ELF-1 (cell line): Measurements from ENCODE around the gene EMID1.
A peak's percentile ranks its signal among the peaks of the same experiment; 100 is the strongest.

Experiments used
- DNase-seq: peaks from one replicate; pipeline ENCODE4 v3.0.0-alpha.2; 2016; ENCODE audit warnings: low read depth, low spot score

The EMID1 gene

GRCh38 chr22:29195118-29195963 is 10.4 kb upstream of the EMID1 start:
- DNase-seq = no peak

GRCh38 chr22:29195964-29196666 is 9.6 kb upstream of the EMID1 start:
- no peak for DNase-seq

GRCh38 chr22:29197096-29197495 is 8.6 kb upstream of the EMID1 start:
- DNase-seq = no peak

- no peak for DNase-seq
These were observed 7.5 kb upstream of the EMID1 start for GRCh38 chr22:29198240-29198639.

GRCh38 chr22:29199702-29200400 is 5.8 kb upstream of the EMID1 start:
- DNase-seq = no peak

GRCh38 chr22:29200901-29201300 is 4.8 kb upstream of the EMID1 start:
- no peak for DNase-seq

- DNase-seq = no peak
These were observed 3.9 kb upstream of the EMID1 start for GRCh38 chr22:29201782-29202181.

GRCh38 chr22:29202212-29203192 is 3.2 kb upstream of the EMID1 start:
- peak; percentile 63 for DNase-seq

GRCh38 chr22:29203488-29204454 is 1.9 kb upstream of the EMID1 start:
- no peak for DNase-seq

- no peak for DNase-seq
These were observed 1.1 kb upstream of the EMID1 start for GRCh38 chr22:29204455-29205183.

GRCh38 chr22:29205252-29205593 is 473 bp upstream of the EMID1 start:
- no peak for DNase-seq

- peak; percentile 35 for DNase-seq
These were observed 911 bp downstream of the EMID1 start for GRCh38 chr22:29206372-29207242.

- DNase-seq = no peak
These were observed 1.5 kb downstream of the EMID1 start for GRCh38 chr22:29207243-29207550.

- DNase-seq = no peak
These were observed 2.1 kb downstream of the EMID1 start for GRCh38 chr22:29207562-29208501.

GRCh38 chr22:29208502-29208862 is 2.8 kb downstream of the EMID1 start:
- DNase-seq = no peak

GRCh38 chr22:29208879-29209623 is 3.4 kb downstream of the EMID1 start:
- DNase-seq = peak; percentile 47

- DNase-seq = peak; percentile 77
These were observed 3.9 kb downstream of the EMID1 start for GRCh38 chr22:29209624-29209929.
